ENCODE measurements around the gene COL18A1. TPM values are rescaled to one million over a fixed set of nuclear protein-coding genes. Genes with fewer than 3 reads are reported as not detected.

COL18A1 gene
- total and polyA plus RNA-seq, 2 of the 8 experiments (the other 6 are each of a cell fraction or from before 2014, with no cell fraction given) = 145 to 201 TPM

DNA sequence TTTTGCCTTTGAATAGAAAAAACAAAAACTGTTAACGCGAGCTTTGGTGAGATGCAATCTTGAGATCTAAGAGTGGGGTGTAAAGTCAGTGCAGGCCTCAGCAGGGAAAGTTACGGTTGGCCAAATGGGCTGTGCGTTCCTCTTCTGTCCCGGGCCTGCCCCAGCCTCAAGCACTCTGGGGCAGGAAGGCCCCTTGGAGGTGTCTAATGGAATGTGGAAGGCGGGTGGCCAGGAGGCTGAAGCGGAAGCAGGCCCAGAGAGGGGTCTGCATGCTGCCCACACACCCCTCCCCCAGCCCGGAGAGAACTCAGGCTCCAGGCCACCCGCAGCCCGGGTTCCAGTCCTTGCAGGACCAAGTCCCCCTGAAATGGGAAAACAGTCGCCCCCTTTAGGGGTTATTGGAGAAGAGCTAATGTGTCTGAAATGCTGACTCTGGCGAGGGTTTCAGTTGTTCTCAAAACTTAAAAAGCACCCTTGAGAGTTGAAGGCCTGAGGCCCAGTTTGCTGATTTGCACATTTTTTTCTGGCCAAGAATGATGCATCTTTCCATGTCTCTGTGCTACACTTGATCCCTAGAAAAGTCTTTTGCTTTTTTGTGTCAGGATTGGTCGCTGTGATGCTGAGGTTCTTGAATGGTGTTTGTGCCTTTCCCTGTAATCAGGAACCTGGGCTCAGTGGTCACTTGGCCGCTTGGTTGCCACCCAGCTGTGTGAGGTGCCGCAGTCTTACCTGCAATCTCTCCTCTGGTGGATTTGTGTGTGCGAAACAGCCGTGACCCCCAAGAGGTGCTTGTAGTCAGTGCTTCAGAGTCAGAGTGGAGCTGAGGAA lies 2.0 kb downstream of the COL18A1 start:
- CTCF ChIA-PET (ENCODE audit: partially characterized antibody) = interaction anchor here (0.7 to 4.5 kb wide), 25 partner anchors 8 to 269 kb away, joined by 3 to 32 read pairs (median 4); no protein-coding TSS in a partner anchor
- Histone ChIP-seq H3K9me3 (ENCODE audit: insufficient read depth in 2 of 2, low read depth in 1 of 2, low read length in 1 of 2) (no peaks in the 10 kb centered on the region), H2BK12ac (ENCODE audit: low read depth, low read length) (peak overlapping the region; percentile 86), H2BK5ac (ENCODE audit: low read depth, low read length) (peak overlapping the region; percentile 98), H2AFZ (ENCODE audit: low read length) (no peak overlapping the region), H3K18ac (ENCODE audit: extremely low read depth, low read length) (peak overlapping the region; percentile 89), H3K79me2 (ENCODE audit: control insufficient read depth in 1 of 2, insufficient read depth in 2 of 2, low read length in 2 of 2) (peaks cover 24 to 60% of the 10 kb centered on the region in 2 experiments; a peak in 3 of 4 replicates), H4K5ac (ENCODE audit: insufficient read length, low read depth, low read length) (no peak overlapping the region), H3K79me1 (ENCODE audit: low read depth, low read length) (peaks cover 16% of the 10 kb centered on the region), H2BK120ac (replicated peaks; ENCODE audit: low read depth, low read length) (no peak overlapping the region), H3K56ac (replicated peaks; ENCODE audit: insufficient read length, low read depth, low read length) (no peak overlapping the region), H4K91ac (replicated peaks; ENCODE audit: insufficient read length, low read length) (peak overlapping the region; percentile 35), H3K4me2 (ENCODE audit: insufficient read depth in 1 of 2, low read depth in 2 of 2, low read length in 2 of 2) (peak overlapping the region; percentile 75 to 85), H3K36me3 (ENCODE audit: control insufficient read depth in 2 of 4, insufficient read depth in 4 of 4, low read length in 3 of 4) (no peaks in the 10 kb centered on the region; a peak in 1 of 8 replicates), H3K14ac (ENCODE audit: insufficient read length) (no peak overlapping the region), H4K20me1 (replicated peaks in 1 of 2; ENCODE audit: control insufficient read depth in 1 of 2, insufficient read depth in 2 of 2, low read length in 2 of 2) (peaks cover 26 to 38% of the 10 kb centered on the region in 2 experiments), H3K23ac (ENCODE audit: insufficient read length) (no peak overlapping the region), H3K27ac (ENCODE audit: low read depth, low read length) (peak overlapping the region; percentile 60; the same call in 1 of the 2 replicates), H3K4me3 (ENCODE audit: extremely low read depth in 1 of 4, insufficient read depth in 2 of 4, low read depth in 3 of 4, low read length in 4 of 4) (peak overlapping the region; percentile 66 to 77 (median 71)), H2BK15ac (ENCODE audit: low read length) (peak overlapping the region; percentile 48; the same call in 1 of the 2 replicates), H4K8ac (ENCODE audit: extremely low read depth, insufficient read depth, low read length) (no peak overlapping the region), H3K4me1 (replicated peaks in 1 of 4; ENCODE audit: control insufficient read depth in 3 of 4, insufficient read depth in 4 of 4, low read length in 3 of 4) (peaks cover 13 to 51% (median 38%) of the 10 kb centered on the region in 4 experiments), H3K27me3 (replicated peaks in 1 of 4; ENCODE audit: control insufficient read depth in 3 of 4, extremely low read depth in 1 of 4, insufficient read depth in 3 of 4, low read length in 3 of 4) (peaks cover 0 to 4% (median 0%) of the 10 kb centered on the region in 4 experiments; a peak in 4 of 7 replicates), H3K23me2 (ENCODE audit: low read depth, low read length) (peaks cover 6% of the 10 kb centered on the region), H3K9ac (replicated peaks in 1 of 4; ENCODE audit: extremely low read depth in 1 of 4, low read depth in 3 of 4, low read length in 3 of 4) (peak overlapping the region in 2 of 4 experiments; percentile 62 to 70; a peak in 4 of 7 replicates), H3K4ac (replicated peaks; ENCODE audit: insufficient read length, low read depth, low read length) (peak overlapping the region; percentile 87), H2BK20ac (ENCODE audit: low read length) (peak overlapping the region; percentile 11), H2AK5ac (ENCODE audit: low read depth, low read length) (peak overlapping the region; percentile 87; the same call in 1 of the 2 replicates)
- 26% methylated on average over 17 of the region's 17 CpGs; no CpG with 5 or more reads in 1 of the 2 experiments for WGBS, 2 experiments (ENCODE audit: extremely low coverage in 1 of 2, insufficient coverage in 1 of 2, insufficient read length in 1 of 2, insufficient replicate concordance in 2 of 2, low coverage in 1 of 2, low lambda C conversion rate in 2 of 2, missing lambda C conversion rate in 1 of 2)
- DNase-seq (ENCODE audit: low read depth in 1 of 2, low spot score in 2 of 2) = peak; percentile 75 to 81
- FAIRE-seq = no peak
- POLR2A ChIA-PET (ENCODE audit: partially characterized antibody) = interaction anchor here (0.8 to 3.3 kb wide), 23 partner anchors 8 to 120 kb away, joined by 3 to 15 read pairs (median 5); no protein-coding TSS in a partner anchor
- TF ChIP-seq TCF12 (IDR thresholded peaks at IDR 0.05; ENCODE audit: low read depth, low read length) = no peak
- no peak for TF ChIP-seq JUND (IDR thresholded peaks at IDR 0.05; ENCODE audit: low read length)
- no peak for TF ChIP-seq SP2 (IDR thresholded peaks at IDR 0.05; ENCODE audit: low read length)
- TF ChIP-seq YY1 (IDR thresholded peaks at IDR 0.05; ENCODE audit: low read depth, low read length) = no peak
- no peak for TF ChIP-seq EZH2 (IDR thresholded peaks at IDR 0.05; ENCODE audit: low read depth, low read length, severe bottlenecking)

All from H1 (cell line).